Superior temporal gyrus (tissue), 1 donor: ENCODE measurements around the gene CD109.

Experiments used
- DNase-seq: peaks from one replicate; pipeline ENCODE4 v3.0.0-alpha.2; 2016; ENCODE audit errors: extremely low spot score

Gene CD109

GRCh38 chr6:73857341-73857890 lies 161.4 kb downstream of the CD109 start:
- no peak for DNase-seq

GRCh38 chr6:73858376-73858775 lies 162.4 kb downstream of the CD109 start:
- no peak for DNase-seq

- no peak for DNase-seq
Measured at GRCh38 chr6:73860303-73860702, 164.3 kb downstream of the CD109 start.

- DNase-seq = no peak
Measured at GRCh38 chr6:73866305-73866704, 170.3 kb downstream of the CD109 start.

- DNase-seq = no peak
Measured at GRCh38 chr6:73867411-73867810, 171.4 kb downstream of the CD109 start.

GRCh38 chr6:73870907-73871306 lies 174.9 kb downstream of the CD109 start:
- no peak for DNase-seq

- no peak for DNase-seq
Measured at GRCh38 chr6:73873081-73873480, 177.1 kb downstream of the CD109 start.
